ENCODE data around the gene FAM193A.

DNA sequence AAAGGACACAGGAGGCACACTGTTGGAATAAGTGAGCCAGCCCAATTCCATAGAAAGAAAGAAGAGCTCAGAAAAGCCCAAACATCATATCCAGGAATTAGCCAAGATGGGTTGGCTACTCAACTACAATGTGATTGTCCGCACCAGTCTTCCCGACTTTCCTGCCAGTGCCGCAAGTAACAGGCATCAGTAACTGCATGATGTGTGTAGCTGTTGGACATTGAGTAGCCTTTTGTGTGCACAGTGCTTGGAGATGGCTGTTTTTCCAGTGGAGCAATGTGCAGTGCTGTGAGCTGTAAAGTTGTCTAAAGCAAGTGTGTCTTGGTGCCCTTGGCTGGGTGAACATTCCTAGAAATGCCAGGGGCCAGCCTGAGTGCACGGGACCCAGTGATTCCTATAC is 29.2 kb upstream of the FAM193A start:
- TF ChIP-seq, protein P1, sequence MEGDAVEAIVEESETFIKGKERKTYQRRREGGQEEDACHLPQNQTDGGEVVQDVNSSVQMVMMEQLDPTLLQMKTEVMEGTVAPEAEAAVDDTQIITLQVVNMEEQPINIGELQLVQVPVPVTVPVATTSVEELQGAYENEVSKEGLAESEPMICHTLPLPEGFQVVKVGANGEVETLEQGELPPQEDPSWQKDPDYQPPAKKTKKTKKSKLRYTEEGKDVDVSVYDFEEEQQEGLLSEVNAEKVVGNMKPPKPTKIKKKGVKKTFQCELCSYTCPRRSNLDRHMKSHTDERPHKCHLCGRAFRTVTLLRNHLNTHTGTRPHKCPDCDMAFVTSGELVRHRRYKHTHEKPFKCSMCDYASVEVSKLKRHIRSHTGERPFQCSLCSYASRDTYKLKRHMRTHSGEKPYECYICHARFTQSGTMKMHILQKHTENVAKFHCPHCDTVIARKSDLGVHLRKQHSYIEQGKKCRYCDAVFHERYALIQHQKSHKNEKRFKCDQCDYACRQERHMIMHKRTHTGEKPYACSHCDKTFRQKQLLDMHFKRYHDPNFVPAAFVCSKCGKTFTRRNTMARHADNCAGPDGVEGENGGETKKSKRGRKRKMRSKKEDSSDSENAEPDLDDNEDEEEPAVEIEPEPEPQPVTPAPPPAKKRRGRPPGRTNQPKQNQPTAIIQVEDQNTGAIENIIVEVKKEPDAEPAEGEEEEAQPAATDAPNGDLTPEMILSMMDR (IDR thresholded peaks at IDR 0.05) = no peak
- TF ChIP-seq EZH2 (IDR thresholded peaks at IDR 0.05; ENCODE audit: borderline replicate concordance, insufficient read depth, low read depth, low read length, poor library complexity, severe bottlenecking) = no peak

Measured in B cell (primary cell).